ENCODE measurements around the gene AGBL4.

Gene AGBL4

GRCh38 chr1:48946070-48946469 is 1077.7 kb downstream of the AGBL4 start:
- no peak for TF ChIP-seq JUND (IDR thresholded peaks at IDR 0.05; ENCODE audit: low read depth)
- no peak for DNase-seq (ENCODE audit: low read depth in 1 of 2, low spot score in 1 of 2)
- in situ Hi-C loops (cut with HindIII; ENCODE audit: low pct_unique_long_range_greater_than_20kb, low sequenced_read_pairs): no loop called here

- in situ Hi-C loops (cut with HindIII; ENCODE audit: low pct_unique_long_range_greater_than_20kb, low sequenced_read_pairs): no loop called here
- TF ChIP-seq JUND (IDR thresholded peaks at IDR 0.05; ENCODE audit: low read depth): no peak
- DNase-seq (ENCODE audit: low read depth in 1 of 2, low spot score in 1 of 2): no peak
Measured at GRCh38 chr1:48944811-48945210, 1078.9 kb downstream of the AGBL4 start.

GRCh38 chr1:48943826-48944225 is 1079.9 kb downstream of the AGBL4 start:
- no peak for DNase-seq (ENCODE audit: low read depth in 1 of 2, low spot score in 1 of 2)
- TF ChIP-seq JUND (IDR thresholded peaks at IDR 0.05; ENCODE audit: low read depth): no peak
- in situ Hi-C loops (cut with HindIII; ENCODE audit: low pct_unique_long_range_greater_than_20kb, low sequenced_read_pairs): no loop called here

GRCh38 chr1:48943393-48943792 is 1080.4 kb downstream of the AGBL4 start:
- in situ Hi-C loops (cut with HindIII; ENCODE audit: low pct_unique_long_range_greater_than_20kb, low sequenced_read_pairs): no loop called here
- TF ChIP-seq JUND (IDR thresholded peaks at IDR 0.05; ENCODE audit: low read depth): no peak
- no peak for DNase-seq (ENCODE audit: low read depth in 1 of 2, low spot score in 1 of 2)

GRCh38 chr1:48940962-48941732 is 1082.6 kb downstream of the AGBL4 start:
- no peak for DNase-seq (ENCODE audit: low read depth in 1 of 2, low spot score in 1 of 2)
- TF ChIP-seq JUND (IDR thresholded peaks at IDR 0.05; ENCODE audit: low read depth): no peak
- in situ Hi-C loops (cut with HindIII; ENCODE audit: low pct_unique_long_range_greater_than_20kb, low sequenced_read_pairs): no loop called here

- TF ChIP-seq JUND (IDR thresholded peaks at IDR 0.05; ENCODE audit: low read depth): no peak
- in situ Hi-C loops (cut with HindIII; ENCODE audit: low pct_unique_long_range_greater_than_20kb, low sequenced_read_pairs): no loop called here
- no peak for DNase-seq (ENCODE audit: low read depth in 1 of 2, low spot score in 1 of 2)
Measured at GRCh38 chr1:48940354-48940753, 1083.4 kb downstream of the AGBL4 start.

- DNase-seq (ENCODE audit: low read depth in 1 of 2, low spot score in 1 of 2): no peak
- TF ChIP-seq JUND (IDR thresholded peaks at IDR 0.05; ENCODE audit: low read depth): no peak
- in situ Hi-C loops (cut with HindIII; ENCODE audit: low pct_unique_long_range_greater_than_20kb, low sequenced_read_pairs): no loop called here
Measured at GRCh38 chr1:48939828-48940227, 1083.9 kb downstream of the AGBL4 start.

GRCh38 chr1:48939042-48939441 is 1084.7 kb downstream of the AGBL4 start:
- in situ Hi-C loops (cut with HindIII; ENCODE audit: low pct_unique_long_range_greater_than_20kb, low sequenced_read_pairs): no loop called here
- DNase-seq (ENCODE audit: low read depth in 1 of 2, low spot score in 1 of 2): no peak
- no peak for TF ChIP-seq JUND (IDR thresholded peaks at IDR 0.05; ENCODE audit: low read depth)

- in situ Hi-C loops (cut with HindIII; ENCODE audit: low pct_unique_long_range_greater_than_20kb, low sequenced_read_pairs): no loop called here
- no peak for DNase-seq (ENCODE audit: low read depth in 1 of 2, low spot score in 1 of 2)
Measured at GRCh38 chr1:48937732-48938131, 1086.0 kb downstream of the AGBL4 start.

GRCh38 chr1:48936436-48936835 is 1087.3 kb downstream of the AGBL4 start:
- DNase-seq (ENCODE audit: low read depth in 1 of 2, low spot score in 1 of 2): no peak
- in situ Hi-C loops (cut with HindIII; ENCODE audit: low pct_unique_long_range_greater_than_20kb, low sequenced_read_pairs): no loop called here
- no peak for TF ChIP-seq JUND (IDR thresholded peaks at IDR 0.05; ENCODE audit: low read depth)

More at GRCh38 chr1:48937732-48938131, 1086.0 kb downstream of the AGBL4 start:
- TF ChIP-seq JUND (IDR thresholded peaks at IDR 0.05; ENCODE audit: low read depth): no peak

GRCh38 chr1:48932366-48932765 is 1091.4 kb downstream of the AGBL4 start:
- no peak for DNase-seq (ENCODE audit: low read depth in 1 of 2, low spot score in 1 of 2)
- in situ Hi-C loops (cut with HindIII; ENCODE audit: low pct_unique_long_range_greater_than_20kb, low sequenced_read_pairs): no loop called here
- TF ChIP-seq JUND (IDR thresholded peaks at IDR 0.05; ENCODE audit: low read depth): no peak

- in situ Hi-C loops (cut with HindIII; ENCODE audit: low pct_unique_long_range_greater_than_20kb, low sequenced_read_pairs): no loop called here
- TF ChIP-seq JUND (IDR thresholded peaks at IDR 0.05; ENCODE audit: low read depth): no peak
- DNase-seq (ENCODE audit: low read depth in 1 of 2, low spot score in 1 of 2): no peak
Measured at GRCh38 chr1:48931506-48932192, 1092.1 kb downstream of the AGBL4 start.

GRCh38 chr1:48930011-48930410 is 1093.7 kb downstream of the AGBL4 start:
- no peak for TF ChIP-seq JUND (IDR thresholded peaks at IDR 0.05; ENCODE audit: low read depth)
- in situ Hi-C loops (cut with HindIII; ENCODE audit: low pct_unique_long_range_greater_than_20kb, low sequenced_read_pairs): no loop called here
- no peak for DNase-seq (ENCODE audit: low read depth in 1 of 2, low spot score in 1 of 2)

Measured in T47D (cell line).